ENCODE measurements around the gene CDK18.
"Not testable (repeated sequence)": the region's sequence is repeated elsewhere in the genome, so short reads cannot be mapped to it uniquely, and the experiment has no call there.

Gene CDK18

GRCh38 chr1:205481629-205482151 lies 22.8 kb upstream of the CDK18 start:
- no peak for DNase-seq

- DNase-seq = not testable (repeated sequence)
These were observed 21.9 kb upstream of the CDK18 start for GRCh38 chr1:205482587-205482986.

- no peak for DNase-seq
These were observed 21.1 kb upstream of the CDK18 start for GRCh38 chr1:205483372-205483771.

- DNase-seq = peak; percentile 63 to 64
These were observed 19.2 kb upstream of the CDK18 start for GRCh38 chr1:205484985-205485967.

- no peak for DNase-seq
These were observed 18.2 kb upstream of the CDK18 start for GRCh38 chr1:205486258-205486657.

- DNase-seq = peak; percentile 43 to 49
These were observed 16.3 kb upstream of the CDK18 start for GRCh38 chr1:205488074-205488723.

GRCh38 chr1:205491794-205492193 lies 12.7 kb upstream of the CDK18 start:
- no peak for DNase-seq

GRCh38 chr1:205492201-205492667 lies 12.2 kb upstream of the CDK18 start:
- no peak for DNase-seq

GRCh38 chr1:205492774-205493173 lies 11.7 kb upstream of the CDK18 start:
- no peak for DNase-seq

GRCh38 chr1:205493241-205494085 lies 11.0 kb upstream of the CDK18 start:
- no peak for DNase-seq

- no peak for DNase-seq
These were observed 10.4 kb upstream of the CDK18 start for GRCh38 chr1:205494115-205494514.

- DNase-seq = no peak
These were observed 9.1 kb upstream of the CDK18 start for GRCh38 chr1:205495237-205495823.

- DNase-seq = no peak
These were observed 7.8 kb upstream of the CDK18 start for GRCh38 chr1:205496661-205497060.

GRCh38 chr1:205497351-205497750 lies 7.1 kb upstream of the CDK18 start:
- DNase-seq = no peak

GRCh38 chr1:205499789-205500188 lies 4.7 kb upstream of the CDK18 start:
- DNase-seq = no peak

- no peak for DNase-seq
These were observed 3.9 kb upstream of the CDK18 start for GRCh38 chr1:205500240-205501233.

GRCh38 chr1:205502111-205502810 lies 2.2 kb upstream of the CDK18 start:
- DNase-seq = no peak

GRCh38 chr1:205502992-205503391 lies 1.5 kb upstream of the CDK18 start:
- no peak for DNase-seq

- no peak for DNase-seq
These were observed 734 bp downstream of the CDK18 start for GRCh38 chr1:205505076-205505729.

GRCh38 chr1:205505791-205506190 lies 1.3 kb downstream of the CDK18 start:
- no peak for DNase-seq

Data from stimulated activated CD4-positive, alpha-beta T cell treated with anti-CD3 and anti-CD28 coated beads, Interleukin-2, amount 100 ng/mL, for 24 hours (primary cell).